OCI-M2 (cell line): ENCODE results near the gene AATF.
"Not testable (repeated sequence)": the region's sequence is repeated elsewhere in the genome, so short reads cannot be mapped to it uniquely, and the experiment has no call there.

ENCODE experiments used
- DNase-seq: peaks from one replicate; lab custom pipeline; 2025; ENCODE audit not compliant: unreplicated experiment; lab: John Stamatoyannopoulos, UW

AATF gene

GRCh38 chr17:37073464-37073863 is 124.7 kb downstream of the AATF start:
- not testable (repeated sequence) for DNase-seq

GRCh38 chr17:37079065-37079708 is 130.4 kb downstream of the AATF start:
- DNase-seq, result no peak

- no peak for DNase-seq
These were observed 131.0 kb downstream of the AATF start for GRCh38 chr17:37079735-37080134.

GRCh38 chr17:37081287-37081686 is 132.5 kb downstream of the AATF start:
- DNase-seq, result no peak

- no peak for DNase-seq
These were observed 133.6 kb downstream of the AATF start for GRCh38 chr17:37082311-37082860.

- no peak for DNase-seq
These were observed 134.2 kb downstream of the AATF start for GRCh38 chr17:37082985-37083384.

GRCh38 chr17:37083456-37083855 is 134.7 kb downstream of the AATF start:
- DNase-seq, result no peak

GRCh38 chr17:37084372-37084771 is 135.6 kb downstream of the AATF start:
- DNase-seq, result no peak

- no peak for DNase-seq
These were observed 137.6 kb downstream of the AATF start for GRCh38 chr17:37086334-37086733.

- no peak for DNase-seq
These were observed 138.2 kb downstream of the AATF start for GRCh38 chr17:37086948-37087347.

GRCh38 chr17:37087683-37088082 is 138.9 kb downstream of the AATF start:
- no peak for DNase-seq

- no peak for DNase-seq
These were observed 139.7 kb downstream of the AATF start for GRCh38 chr17:37088459-37088858.

- no peak for DNase-seq
These were observed 140.2 kb downstream of the AATF start for GRCh38 chr17:37088913-37089312.

GRCh38 chr17:37089956-37090355 is 141.2 kb downstream of the AATF start:
- DNase-seq, result no peak

GRCh38 chr17:37090941-37091340 is 142.2 kb downstream of the AATF start:
- no peak for DNase-seq

- DNase-seq, result no peak
These were observed 143.3 kb downstream of the AATF start for GRCh38 chr17:37092071-37092470.

GRCh38 chr17:37092701-37093100 is 143.9 kb downstream of the AATF start:
- DNase-seq, result no peak

GRCh38 chr17:37094391-37094790 is 145.6 kb downstream of the AATF start:
- DNase-seq, result no peak

- DNase-seq, result no peak
These were observed 147.3 kb downstream of the AATF start for GRCh38 chr17:37096071-37096470.

- no peak for DNase-seq
These were observed 148.4 kb downstream of the AATF start for GRCh38 chr17:37097154-37097553.

GRCh38 chr17:37098152-37098551 is 149.4 kb downstream of the AATF start:
- no peak for DNase-seq

- DNase-seq, result no peak
These were observed 150.3 kb downstream of the AATF start for GRCh38 chr17:37098910-37099664.
